ENCODE measurements around the gene IFT25. TPM values are rescaled to one million over a fixed set of nuclear protein-coding genes. Genes with fewer than 3 reads are reported as not detected.

The IFT25 gene
- total and polyA plus RNA-seq, 2 donors (not counting 3 experiments of a cell fraction or from before 2014, with no cell fraction given), result 13.0 to 34.0 TPM

DNA sequence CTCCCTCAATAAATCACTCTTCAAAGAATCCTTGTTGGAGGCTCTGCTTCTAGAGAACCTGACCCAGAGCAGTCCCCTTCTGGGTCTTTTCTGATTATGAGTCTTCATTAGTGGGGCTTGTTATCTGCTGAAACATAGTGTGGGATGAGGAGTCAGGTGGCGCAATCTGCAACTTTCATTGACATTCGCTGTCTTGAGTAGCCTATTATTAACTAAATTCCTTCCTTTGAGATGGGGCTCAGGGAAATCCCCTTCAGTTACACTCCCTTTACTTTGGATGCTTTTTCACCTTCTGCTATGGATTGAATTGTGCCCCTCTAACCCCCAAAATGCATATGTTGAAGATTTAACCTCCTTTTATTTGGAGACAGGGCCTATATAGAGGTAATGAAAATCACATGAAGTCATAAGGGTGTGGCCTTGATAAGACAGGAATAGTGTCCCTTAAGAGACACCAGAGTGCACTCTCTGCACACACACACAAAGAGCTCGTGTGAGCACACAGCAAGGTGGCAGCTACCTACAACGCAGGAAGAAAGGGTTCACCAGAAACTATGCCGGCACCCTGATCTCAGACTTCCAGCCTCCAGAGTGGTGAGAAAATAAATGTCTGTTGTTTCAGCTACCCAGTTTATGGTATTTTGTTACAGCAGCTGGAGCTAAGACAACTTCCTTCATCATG, 32.0 kb downstream of the IFT25 start:
- CTCF ChIA-PET, result interaction anchor here (1.1 to 1.8 kb wide), 5 partner anchors 14 to 53 kb away, joined by 3 to 7 read pairs (median 4); no protein-coding TSS in a partner anchor
- no peak overlapping the region for H3K4me2 ChIP-seq (ENCODE audit: insufficient read depth, low read length)
- H3K79me2 ChIP-seq (ENCODE audit: control insufficient read depth, insufficient read depth, low read length), result no peaks in the 10 kb centered on the region
- H3K9me1 ChIP-seq (replicated peaks; ENCODE audit: control insufficient read depth, extremely low read depth, insufficient read depth, low read length), result no peaks in the 10 kb centered on the region
- POLR2A ChIA-PET, result no interaction called here
- no TSS peak for BruUV-seq (replicated peaks)
- H3K4me1 ChIP-seq (ENCODE audit: control insufficient read depth, extremely low read depth, insufficient read depth, low read length), result no peaks in the 10 kb centered on the region
- TF ChIP-seq MAX (IDR thresholded peaks at IDR 0.05; ENCODE audit: insufficient read depth, insufficient read length) (no peak), POLR2AphosphoS5 (IDR thresholded peaks at IDR 0.05; ENCODE audit: insufficient read depth, low read depth, low read length) (no peak)
- TF ChIP-seq, protein P1, sequence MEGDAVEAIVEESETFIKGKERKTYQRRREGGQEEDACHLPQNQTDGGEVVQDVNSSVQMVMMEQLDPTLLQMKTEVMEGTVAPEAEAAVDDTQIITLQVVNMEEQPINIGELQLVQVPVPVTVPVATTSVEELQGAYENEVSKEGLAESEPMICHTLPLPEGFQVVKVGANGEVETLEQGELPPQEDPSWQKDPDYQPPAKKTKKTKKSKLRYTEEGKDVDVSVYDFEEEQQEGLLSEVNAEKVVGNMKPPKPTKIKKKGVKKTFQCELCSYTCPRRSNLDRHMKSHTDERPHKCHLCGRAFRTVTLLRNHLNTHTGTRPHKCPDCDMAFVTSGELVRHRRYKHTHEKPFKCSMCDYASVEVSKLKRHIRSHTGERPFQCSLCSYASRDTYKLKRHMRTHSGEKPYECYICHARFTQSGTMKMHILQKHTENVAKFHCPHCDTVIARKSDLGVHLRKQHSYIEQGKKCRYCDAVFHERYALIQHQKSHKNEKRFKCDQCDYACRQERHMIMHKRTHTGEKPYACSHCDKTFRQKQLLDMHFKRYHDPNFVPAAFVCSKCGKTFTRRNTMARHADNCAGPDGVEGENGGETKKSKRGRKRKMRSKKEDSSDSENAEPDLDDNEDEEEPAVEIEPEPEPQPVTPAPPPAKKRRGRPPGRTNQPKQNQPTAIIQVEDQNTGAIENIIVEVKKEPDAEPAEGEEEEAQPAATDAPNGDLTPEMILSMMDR (IDR thresholded peaks at IDR 0.05; ENCODE audit: extremely low read depth in 1 of 2, insufficient read depth in 1 of 2, low read depth in 1 of 2, low read length in 2 of 2), result no peak
- H2AFZ ChIP-seq (ENCODE audit: low read depth, low read length), result no peak overlapping the region
- intact Hi-C loops (cut with micrococcal nuclease), result no loop called here
- no peaks in the 10 kb centered on the region for H3K27me3 ChIP-seq (ENCODE audit: control insufficient read depth in 2 of 2, insufficient read depth in 2 of 2, low read length in 2 of 2)
- H3K9me3 ChIP-seq (replicated peaks; ENCODE audit: control insufficient read depth, insufficient read depth, low read length), result no peaks in the 10 kb centered on the region
- no peak overlapping the region for H3K4me3 ChIP-seq (replicated peaks in 1 of 3; ENCODE audit: insufficient read depth in 1 of 3, low read depth in 1 of 3, low read length in 3 of 3)
- FAIRE-seq, result no peak
- no peak overlapping the region for H3K9ac ChIP-seq (replicated peaks; ENCODE audit: extremely low read depth, insufficient read depth, low read length)
- no peaks in the 10 kb centered on the region for H4K20me1 ChIP-seq (replicated peaks; ENCODE audit: control insufficient read depth, extremely low read depth, insufficient read depth, low read length)
- H3K27ac ChIP-seq (ENCODE audit: insufficient read depth, low read depth, low read length), result no peak overlapping the region
- peaks cover 3% of the 10 kb centered on the region in 2 experiments for H3K36me3 ChIP-seq (ENCODE audit: control insufficient read depth in 2 of 2, extremely low read depth in 1 of 2, insufficient read depth in 2 of 2, low read length in 2 of 2)
- dilution Hi-C loops (cut with MboI; ENCODE audit: extremely low pct_ligation_motif_present, low sequenced_read_pairs), result no loop called here
- DNase-seq (ENCODE audit: low read depth, low spot score), result no peak

- FAIRE-seq, result no peak
- Histone ChIP-seq H3K9me1 (replicated peaks; ENCODE audit: control insufficient read depth, extremely low read depth, insufficient read depth, low read length) (no peaks in the 10 kb centered on the region), H3K79me2 (ENCODE audit: control insufficient read depth, insufficient read depth, low read length) (no peaks in the 10 kb centered on the region), H3K4me1 (ENCODE audit: control insufficient read depth, extremely low read depth, insufficient read depth, low read length) (no peaks in the 10 kb centered on the region), H3K9me3 (replicated peaks; ENCODE audit: control insufficient read depth, insufficient read depth, low read length) (no peaks in the 10 kb centered on the region), H3K4me3 (replicated peaks in 1 of 3; ENCODE audit: insufficient read depth in 1 of 3, low read depth in 1 of 3, low read length in 3 of 3) (no peak overlapping the region), H3K4me2 (ENCODE audit: insufficient read depth, low read length) (no peak overlapping the region), H3K27me3 (ENCODE audit: control insufficient read depth in 2 of 2, insufficient read depth in 2 of 2, low read length in 2 of 2) (no peaks in the 10 kb centered on the region), H3K27ac (ENCODE audit: insufficient read depth, low read depth, low read length) (no peak overlapping the region), H3K9ac (replicated peaks; ENCODE audit: extremely low read depth, insufficient read depth, low read length) (no peak overlapping the region), H4K20me1 (replicated peaks; ENCODE audit: control insufficient read depth, extremely low read depth, insufficient read depth, low read length) (no peaks in the 10 kb centered on the region), H2AFZ (ENCODE audit: low read depth, low read length) (no peak overlapping the region), H3K36me3 (ENCODE audit: control insufficient read depth in 2 of 2, extremely low read depth in 1 of 2, insufficient read depth in 2 of 2, low read length in 2 of 2) (peaks cover 3% of the 10 kb centered on the region in 2 experiments)
- intact Hi-C loops (cut with micrococcal nuclease) (no loop called here), dilution Hi-C loops (cut with MboI; ENCODE audit: extremely low pct_ligation_motif_present, low sequenced_read_pairs) (no loop called here)
- BruUV-seq (replicated peaks), result no TSS peak
- POLR2A ChIA-PET, result no interaction called here
- TF ChIP-seq MAX (IDR thresholded peaks at IDR 0.05; ENCODE audit: insufficient read depth, insufficient read length) (no peak), POLR2AphosphoS5 (IDR thresholded peaks at IDR 0.05; ENCODE audit: insufficient read depth, low read depth, low read length) (no peak), MYC (IDR thresholded peaks at IDR 0.05; ENCODE audit: low read depth, low read length) (no peak), JUN (IDR thresholded peaks at IDR 0.05; ENCODE audit: borderline replicate concordance, insufficient read depth, insufficient read length, low read depth) (no peak), GATA2 (IDR thresholded peaks at IDR 0.05; ENCODE audit: insufficient read depth, insufficient read length, low read depth, low read length) (no peak), EZH2 (IDR thresholded peaks at IDR 0.05; ENCODE audit: borderline replicate concordance, low read depth, low read length, severe bottlenecking) (no peak), POLR2A (IDR thresholded peaks at IDR 0.05; ENCODE audit: low read depth, low read length) (no peak), FOS (IDR thresholded peaks at IDR 0.05; ENCODE audit: borderline replicate concordance, insufficient read depth, low read length) (no peak)
- TF ChIP-seq, protein P1 (IDR thresholded peaks at IDR 0.05; ENCODE audit: extremely low read depth in 1 of 2, insufficient read depth in 1 of 2, low read depth in 1 of 2, low read length in 2 of 2), result no peak
- CTCF ChIA-PET, result interaction anchor here (2.0 kb wide), 1 partner anchor 13 kb away, joined by 7 read pairs; no protein-coding TSS in a partner anchor
- no peak for DNase-seq (ENCODE audit: low read depth, low spot score)
Observed at GRCh38 chr1:53911442-53911841, 34.1 kb downstream of the IFT25 start.

All from endothelial cell of umbilical vein (primary cell).